NCI-H1436 treated with DMSO at 0.1 percent for 48 hours (cell line): Measurements from ENCODE around the gene UBE3C.
"Not testable (repeated sequence)": the region's sequence is repeated elsewhere in the genome, so short reads cannot be mapped to it uniquely, and the experiment has no call there.

Experiments
- DNase-seq: peaks from one replicate; lab custom pipeline; 2025; lab: John Stamatoyannopoulos, UW

Gene UBE3C

DNA sequence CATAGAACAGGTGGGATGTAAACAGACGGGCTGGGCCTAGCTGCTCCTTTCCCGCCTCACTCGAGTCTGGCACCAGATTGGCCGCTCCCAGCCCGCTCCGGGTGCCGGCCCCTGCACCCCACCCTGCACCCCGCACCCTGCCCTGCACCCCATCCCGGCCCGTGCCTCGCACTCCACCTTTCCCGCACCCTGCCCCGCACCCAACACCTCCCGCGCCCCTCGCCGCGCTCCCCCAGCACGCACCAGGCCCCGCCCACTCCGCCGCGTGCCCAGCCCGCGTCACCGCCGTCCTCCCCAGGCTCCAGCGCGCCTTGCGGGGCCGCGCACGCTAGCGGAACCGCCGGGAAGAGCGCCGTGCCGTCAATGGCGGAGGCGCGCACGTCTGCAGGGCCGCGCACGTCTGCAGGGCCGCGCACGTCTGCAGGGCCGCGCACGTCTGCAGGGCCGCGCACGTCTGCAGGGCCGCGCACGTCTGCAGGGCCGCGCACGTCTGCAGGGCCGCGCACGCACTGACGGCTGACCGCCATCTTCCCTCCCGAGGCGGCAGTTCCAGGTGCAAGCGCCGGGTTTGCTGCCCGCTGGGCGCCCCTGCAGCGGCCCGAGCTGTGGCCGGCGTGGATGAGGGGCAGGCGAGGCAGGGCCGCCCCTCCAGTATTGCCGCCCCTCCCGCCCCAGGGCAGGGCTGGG is at the start of gene UBE3C:
Gene UBE3C (plus strand): TSS at position 503 of the 687 bp plus-strand sequence. CDS start 347 bp downstream, outside the sequence.
- DNase-seq: peak; percentile 46

- DNase-seq: no peak
These were observed 49.6 kb upstream of the UBE3C start for GRCh38 chr7:157089100-157089610.

GRCh38 chr7:157090485-157091165 is 48.1 kb upstream of the UBE3C start:
- DNase-seq: no peak

DNA sequence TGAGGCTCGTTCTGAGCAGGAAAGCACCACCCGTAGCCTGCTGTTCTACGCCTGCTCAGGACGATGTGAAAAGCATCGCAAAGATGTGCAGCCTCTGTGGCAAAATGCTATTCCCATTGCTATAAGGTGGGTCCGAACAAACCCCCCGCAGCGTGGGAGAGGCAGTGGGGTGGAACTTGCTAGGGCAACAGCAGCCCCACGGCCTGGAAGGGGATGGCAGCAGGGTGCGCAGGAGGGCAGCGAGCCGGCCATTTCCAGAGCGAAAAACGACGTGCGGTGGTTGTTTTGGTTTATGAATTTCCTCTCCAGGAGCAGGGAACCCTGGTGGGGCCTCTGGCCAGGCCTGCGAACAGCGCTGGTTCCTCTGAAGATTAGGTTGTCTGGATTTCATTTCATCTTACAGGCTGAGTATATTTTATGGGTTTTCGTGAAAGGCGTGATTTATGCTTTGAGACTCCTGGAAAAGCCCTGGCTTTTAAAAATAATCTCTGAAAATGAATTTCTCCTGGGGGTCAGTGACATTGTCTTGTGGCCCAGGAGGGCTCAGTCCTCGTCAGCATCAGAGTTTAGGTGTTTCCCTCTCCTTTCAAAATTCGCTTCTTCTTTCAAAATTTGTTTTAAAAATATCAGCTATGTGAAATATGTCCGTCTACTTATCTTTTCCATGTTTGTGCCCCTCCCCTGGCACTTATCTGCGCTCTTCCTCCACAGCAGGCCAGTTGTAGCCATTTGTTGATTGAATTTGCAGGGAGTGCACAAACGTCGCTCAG is 42.3 kb upstream of the UBE3C start:
- peak; percentile 13 for DNase-seq

DNA sequence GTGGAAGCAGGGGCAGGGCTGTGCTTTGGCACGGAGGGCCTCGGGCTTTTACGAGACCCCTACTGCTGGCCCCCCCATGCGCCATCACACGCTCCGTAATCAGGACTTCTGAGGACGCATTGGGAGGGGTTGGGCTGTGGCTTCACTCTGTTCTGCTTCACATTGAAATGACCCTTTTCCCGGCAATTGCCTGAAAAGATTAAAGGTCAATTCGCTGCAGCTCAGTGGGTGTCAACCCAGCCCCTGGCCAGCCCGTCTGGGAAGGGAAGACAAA is 41.7 kb upstream of the UBE3C start:
- DNase-seq: no peak

DNA sequence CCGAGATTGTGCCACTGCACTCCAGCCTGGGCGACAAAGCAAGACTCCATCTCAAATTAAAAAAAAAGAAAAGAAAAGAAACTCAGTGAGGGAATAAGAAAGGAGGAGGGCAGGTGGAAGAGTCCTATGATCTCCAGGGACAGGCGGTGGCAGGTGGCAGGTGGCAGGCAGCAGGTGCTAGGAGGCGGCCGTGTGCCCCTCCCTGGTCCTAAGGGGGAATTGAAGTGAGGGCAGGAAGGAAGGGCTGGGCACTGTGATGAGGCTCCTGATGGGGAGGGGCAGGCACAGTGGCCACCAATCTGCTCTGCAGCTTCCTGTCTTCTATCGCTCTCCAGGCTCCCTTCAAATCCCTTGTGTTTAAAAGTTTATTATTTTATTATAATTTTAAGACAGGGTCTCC is 41.2 kb upstream of the UBE3C start:
- peak; percentile 83 for DNase-seq

DNA sequence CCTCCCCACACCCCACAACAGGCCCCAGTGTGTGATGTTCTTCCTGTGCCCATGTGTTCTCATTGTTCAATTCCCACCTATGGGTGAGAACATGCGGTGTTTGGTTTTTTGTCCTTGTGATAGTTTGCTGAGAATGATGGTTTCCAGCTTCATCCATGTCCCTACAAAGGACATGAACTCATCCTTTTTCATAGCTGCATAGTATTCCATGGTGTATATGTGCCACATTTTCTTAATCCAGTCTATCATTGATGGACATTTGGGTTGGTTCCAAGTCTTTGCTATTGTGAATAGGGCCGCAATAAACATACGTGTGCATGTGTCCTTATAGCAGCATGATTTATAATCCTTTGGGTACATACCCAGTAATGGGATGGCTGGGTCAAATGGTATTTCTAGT is 38.7 kb upstream of the UBE3C start:
- DNase-seq: not testable (repeated sequence)

DNA sequence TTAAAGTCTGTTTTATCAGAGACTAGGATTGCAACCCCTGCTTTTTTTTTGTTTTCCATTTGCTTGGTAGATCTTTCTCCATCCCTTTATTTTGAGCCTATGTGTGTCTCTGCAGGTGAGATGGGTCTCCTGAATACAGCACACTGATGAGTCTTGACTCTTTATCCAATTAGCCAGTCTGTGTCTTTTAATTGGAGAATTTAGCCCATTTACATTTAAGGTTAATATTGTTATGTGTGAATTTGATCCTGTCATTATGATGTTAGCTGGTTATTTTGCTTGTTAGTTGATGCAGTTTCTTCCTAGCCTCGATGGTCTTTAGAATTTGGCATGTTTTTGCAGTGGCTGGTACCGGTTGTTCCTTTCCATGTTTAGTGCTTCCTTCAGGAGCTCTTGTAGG is 35.1 kb upstream of the UBE3C start:
- DNase-seq: not testable (repeated sequence)

GRCh38 chr7:157111311-157111710 is 27.4 kb upstream of the UBE3C start:
- no peak for DNase-seq

- no peak for DNase-seq
These were observed 26.0 kb upstream of the UBE3C start for GRCh38 chr7:157112706-157113105.

- DNase-seq: no peak
These were observed 25.1 kb upstream of the UBE3C start for GRCh38 chr7:157113607-157114006.

- no peak for DNase-seq
These were observed 22.0 kb upstream of the UBE3C start for GRCh38 chr7:157116762-157117161.

DNA sequence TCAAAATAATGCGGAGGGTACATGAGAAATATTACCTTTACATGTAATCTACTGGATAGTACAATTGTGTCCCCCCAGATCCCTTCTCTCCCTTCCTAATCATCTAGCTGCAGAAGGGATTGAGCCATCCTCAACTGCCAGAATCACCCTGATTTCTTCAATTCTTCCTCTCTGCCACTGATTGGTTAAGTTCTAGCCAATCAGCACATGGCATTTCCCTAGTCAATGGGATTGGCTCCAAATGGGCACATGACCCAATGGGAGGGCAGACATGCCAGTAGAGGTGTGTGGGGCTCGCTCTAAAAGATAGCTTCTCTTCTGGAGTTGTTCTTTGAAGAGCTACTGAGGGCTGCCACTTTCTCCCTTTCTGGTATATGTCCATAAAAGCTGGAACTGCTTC is 20.9 kb upstream of the UBE3C start:
- no peak for DNase-seq

- DNase-seq: no peak
These were observed 18.5 kb upstream of the UBE3C start for GRCh38 chr7:157120181-157120580.

DNA sequence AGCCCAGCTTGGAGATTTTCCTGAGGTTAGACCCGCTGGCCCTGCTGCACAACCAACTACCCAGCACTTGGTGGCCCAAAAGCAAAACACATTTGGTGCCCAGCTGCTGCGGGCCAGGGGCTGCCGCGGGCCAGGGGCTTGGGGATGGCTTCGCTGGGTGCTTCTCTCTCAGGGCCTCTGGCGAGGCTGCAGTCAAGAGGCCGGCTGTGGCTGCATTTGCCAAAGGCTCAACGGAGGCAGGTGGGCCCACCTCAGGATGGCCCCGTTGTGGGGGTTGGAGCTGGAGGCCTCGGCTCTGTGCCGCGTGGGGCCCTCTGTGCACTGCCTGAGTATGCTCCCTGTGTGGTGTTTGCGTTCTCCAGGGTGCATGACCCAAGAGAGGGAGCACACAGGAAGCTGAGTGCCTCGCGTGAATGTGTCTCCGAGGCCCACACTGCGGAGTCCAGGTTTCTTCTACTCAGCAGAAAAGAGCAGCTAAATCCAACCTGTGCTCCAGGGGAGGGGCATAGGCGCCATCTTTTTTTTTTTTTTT is 17.5 kb upstream of the UBE3C start:
- DNase-seq: no peak

GRCh38 chr7:157122800-157123495 is 15.8 kb upstream of the UBE3C start:
- DNase-seq: no peak

- no peak for DNase-seq
These were observed 14.0 kb upstream of the UBE3C start for GRCh38 chr7:157124690-157125089.

DNA sequence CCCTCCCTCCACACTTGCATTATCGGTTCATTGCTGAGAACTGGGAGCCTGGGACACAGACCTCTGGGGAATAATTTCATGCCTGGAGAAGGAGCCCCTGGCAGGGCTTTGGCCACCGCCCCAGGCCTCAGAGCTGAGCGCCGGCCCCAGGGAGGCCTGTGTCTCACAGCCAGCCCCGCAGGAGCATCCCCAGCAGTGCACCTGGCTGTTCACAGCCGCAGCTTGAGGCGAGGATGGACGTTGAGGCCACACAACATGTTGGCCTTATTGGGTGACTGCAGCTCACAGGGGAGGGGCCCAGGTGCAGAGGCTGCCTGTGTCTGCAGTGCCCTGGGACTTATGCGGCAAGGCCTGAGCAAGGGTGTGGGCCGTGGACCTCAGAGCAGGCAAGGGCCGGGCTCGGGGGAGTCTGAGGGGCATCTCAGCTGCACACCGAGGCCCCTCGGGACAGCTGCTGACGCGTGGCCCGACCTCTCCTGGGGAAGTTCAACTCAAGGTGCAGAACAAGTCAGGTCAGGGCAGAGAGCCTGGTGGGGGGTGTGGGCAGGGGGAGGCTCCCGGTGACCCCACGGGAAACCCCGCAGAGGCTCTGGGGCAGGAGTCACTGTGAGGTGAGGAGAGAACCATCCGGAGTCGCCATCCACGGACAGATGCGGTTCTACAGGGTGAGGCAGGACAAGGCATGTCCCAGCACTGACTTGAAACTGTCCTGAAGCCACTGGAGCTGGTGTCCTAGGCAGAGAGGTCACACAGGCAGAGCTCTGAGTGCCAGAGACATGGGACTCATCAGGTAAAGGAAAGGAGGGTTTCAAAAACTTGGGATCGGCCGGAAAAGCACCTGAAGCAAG is 13.1 kb upstream of the UBE3C start:
- no peak for DNase-seq

- DNase-seq: no peak
These were observed 11.8 kb upstream of the UBE3C start for GRCh38 chr7:157126921-157127320.

DNA sequence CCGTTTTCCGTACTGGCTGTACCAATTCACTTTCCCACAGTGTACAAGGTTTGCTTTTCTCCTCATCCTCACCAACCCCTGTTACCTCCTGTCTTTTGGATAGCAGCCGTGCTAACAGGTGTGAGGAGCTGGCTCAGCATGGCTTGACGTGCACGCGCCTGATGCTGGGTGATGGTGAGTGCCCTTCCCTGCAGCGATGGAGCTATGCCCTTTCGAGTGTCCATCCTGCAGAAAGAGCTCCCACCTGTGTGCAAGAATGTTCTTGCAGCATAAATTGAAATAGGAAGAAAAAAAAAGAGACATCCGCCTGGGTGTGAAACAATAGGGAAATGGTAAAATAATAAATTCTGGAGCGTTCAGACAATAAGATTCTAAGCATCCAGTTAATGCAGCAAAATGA is 9.5 kb upstream of the UBE3C start:
- DNase-seq: no peak

DNA sequence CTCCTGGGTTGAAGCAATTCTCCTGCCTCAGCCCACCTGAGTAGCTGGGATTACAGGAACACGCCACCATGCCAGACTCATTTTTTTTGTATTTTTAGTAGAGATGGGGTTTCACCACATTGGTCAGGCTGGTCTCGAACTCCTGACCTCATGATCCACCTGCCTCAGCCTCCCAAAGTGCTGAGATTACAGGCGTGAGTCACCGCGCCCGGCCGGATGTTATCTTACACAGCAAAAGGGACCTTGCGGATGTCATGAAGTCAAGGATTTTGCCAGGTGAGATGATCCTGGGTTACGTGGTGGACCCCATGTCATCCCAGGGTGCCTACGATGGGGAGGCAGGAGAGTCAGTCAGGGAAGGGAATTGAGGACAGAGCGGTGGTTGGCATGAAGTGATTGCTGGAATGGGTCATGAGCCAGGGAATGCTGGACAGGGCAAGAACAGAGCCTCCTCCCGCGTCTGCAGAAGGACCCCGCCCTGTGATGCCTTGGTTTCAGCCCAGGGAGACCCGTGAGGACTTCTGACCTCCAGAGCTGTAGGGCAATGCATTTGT is 8.7 kb upstream of the UBE3C start:
- no peak for DNase-seq
